ENCODE measurements around the gene TAS2R40.
"Not testable (repeated sequence)": the region's sequence is repeated elsewhere in the genome, so short reads cannot be mapped to it uniquely, and the experiment has no call there.

Gene TAS2R40

DNA sequence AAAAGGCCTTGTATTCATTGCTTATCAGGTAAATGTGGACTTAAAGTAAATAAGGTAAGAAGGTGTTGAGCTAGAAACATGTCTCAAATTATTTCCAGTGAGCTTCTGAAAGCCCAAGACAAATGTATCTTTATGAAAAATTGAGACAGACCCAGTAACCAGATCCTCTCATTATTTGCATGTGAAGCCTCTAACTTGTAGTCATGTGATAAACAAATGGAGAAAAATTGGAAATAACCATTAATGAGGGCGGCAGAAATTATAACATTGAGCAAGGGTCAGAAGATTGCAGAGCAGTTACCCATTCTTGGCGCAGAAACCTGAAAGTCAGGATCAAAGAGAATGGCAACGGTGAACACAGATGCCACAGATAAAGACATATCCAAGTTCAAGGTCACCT is at the start of gene TAS2R40:
TSS of gene TAS2R40 (plus strand) at position 301 of the 400 bp plus-strand sequence. CDS start at position 343, 42 bp downstream.
- DNase-seq = no peak

DNA sequence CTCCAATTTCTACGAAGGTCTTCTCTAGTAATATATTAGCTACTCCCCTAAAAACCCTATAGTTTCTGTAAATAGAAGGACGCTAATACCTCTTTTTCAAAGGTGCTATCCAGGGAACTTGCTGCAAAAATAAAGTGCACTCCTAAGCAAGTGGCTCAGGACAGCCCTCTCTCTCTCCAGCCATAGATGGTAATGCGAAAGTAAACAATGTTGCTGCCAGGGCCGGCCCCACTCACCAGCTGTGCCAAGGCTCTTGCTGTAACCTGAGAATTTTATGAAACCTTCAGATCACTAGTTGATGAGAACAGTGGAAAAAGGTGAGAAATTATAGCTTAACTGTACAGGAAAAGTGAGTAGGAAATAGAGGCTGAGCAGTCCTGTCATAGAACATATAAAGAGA is 49.5 kb upstream of the TAS2R40 start:
- no peak for DNase-seq

DNA sequence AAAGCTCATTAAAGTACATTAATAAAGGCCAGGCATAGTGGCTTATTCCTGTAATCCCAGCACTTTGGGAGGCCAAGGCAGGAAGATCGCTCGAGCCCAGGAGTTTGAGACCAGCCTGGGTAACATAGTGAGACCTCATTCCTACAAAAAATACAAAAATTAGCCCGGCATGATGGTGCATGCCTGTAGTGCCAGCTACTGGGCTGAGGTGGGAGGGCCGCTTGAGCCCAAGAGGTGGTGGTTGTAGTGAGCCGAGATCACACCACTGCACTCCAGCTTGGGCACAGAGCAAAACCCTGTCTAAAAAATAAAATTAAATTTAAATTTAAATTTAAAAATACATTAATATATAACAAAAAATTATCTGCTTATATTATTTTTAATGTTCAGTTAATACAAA is 45.7 kb upstream of the TAS2R40 start:
- DNase-seq = no peak

DNA sequence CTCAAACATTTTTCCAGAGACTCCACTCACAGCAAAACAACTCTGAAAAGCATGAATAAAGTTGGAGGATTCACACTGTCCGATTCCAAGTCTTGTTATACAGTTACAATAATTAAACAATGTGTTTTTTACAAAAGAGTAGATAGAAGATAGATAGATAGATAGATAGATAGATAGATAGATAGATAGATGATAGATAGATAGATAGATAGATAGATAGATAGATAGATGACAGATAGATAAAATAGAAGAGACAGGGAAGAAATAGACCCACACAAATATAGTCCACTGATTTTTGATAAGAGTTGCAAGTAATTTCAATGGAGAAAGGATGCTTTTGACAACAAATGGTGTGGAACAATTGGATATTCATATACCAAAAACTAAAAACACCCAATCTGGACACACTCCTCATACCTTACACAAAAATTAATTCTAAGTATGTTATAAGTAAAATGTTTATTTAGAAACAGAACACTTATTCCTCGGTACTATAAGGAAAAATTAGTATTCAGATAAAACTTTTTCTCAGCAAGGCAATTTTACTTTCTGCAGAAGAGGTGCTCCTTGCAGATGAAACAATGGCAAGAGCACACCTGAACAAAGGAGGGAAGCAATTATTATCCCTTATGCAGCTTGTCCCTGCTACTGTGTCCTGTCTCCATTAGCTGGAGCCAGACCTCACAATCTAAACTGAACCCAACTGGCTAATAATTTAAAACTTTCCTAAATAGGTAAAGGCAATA is 44.3 kb upstream of the TAS2R40 start:
- no peak for DNase-seq

DNA sequence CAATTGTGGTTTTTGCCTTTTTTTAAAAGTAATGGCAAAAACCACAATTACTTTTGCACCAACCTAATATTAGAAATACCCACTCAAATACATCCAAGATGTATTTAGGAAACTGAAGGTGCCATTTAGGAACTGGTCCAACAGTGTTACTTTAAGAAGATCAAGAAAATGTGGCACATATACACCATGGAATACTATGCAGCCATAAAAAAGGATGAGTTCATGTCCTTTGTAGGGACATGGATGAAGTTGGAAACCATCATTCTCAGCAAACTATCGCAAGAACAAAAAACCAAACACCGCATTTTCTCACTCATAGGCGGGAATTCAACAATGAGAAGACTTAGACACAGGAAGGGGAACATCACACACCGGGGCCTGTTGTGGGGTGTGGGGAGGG is 41.1 kb upstream of the TAS2R40 start:
- not testable (repeated sequence) for DNase-seq

DNA sequence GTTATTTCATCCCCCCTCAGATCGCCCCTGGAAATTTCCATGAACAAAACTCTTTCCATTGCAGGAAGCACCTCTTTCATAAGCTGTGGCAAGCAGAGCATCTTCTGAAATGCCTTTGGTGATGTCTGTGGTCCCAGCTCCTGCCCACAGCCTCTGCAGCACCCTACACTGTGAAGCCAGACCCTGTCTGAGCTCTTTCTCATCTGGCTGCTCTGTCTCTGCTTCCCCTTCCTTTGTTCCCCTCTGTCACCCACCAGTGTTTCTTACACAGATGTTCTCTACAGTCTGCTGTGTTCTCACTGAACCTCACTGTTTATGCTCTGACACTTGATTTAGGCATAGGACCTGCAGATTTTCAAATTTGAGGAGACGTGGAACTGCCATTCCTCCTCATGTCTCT is 40.5 kb upstream of the TAS2R40 start:
- DNase-seq = no peak

DNA sequence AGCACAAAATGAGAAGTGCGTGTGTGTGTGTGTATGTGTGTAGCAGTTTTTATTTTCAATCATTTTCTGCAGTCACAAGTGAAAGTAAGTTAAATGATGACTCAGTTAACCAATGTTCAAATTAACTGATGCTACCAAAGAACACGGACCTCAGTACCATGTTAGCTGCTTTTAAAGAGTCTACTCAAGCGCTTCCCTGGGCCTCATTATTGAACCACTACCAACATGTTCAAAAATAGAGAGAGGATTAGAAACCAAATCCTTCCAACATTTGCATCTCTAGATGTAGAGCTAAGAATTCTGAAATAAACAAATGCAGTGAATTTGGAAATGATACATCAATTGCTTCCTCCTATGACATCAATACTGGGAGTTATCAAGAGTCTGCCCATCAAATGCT is 38.8 kb upstream of the TAS2R40 start, which contains the start of gene TAS2R39:
TSS of gene TAS2R39 (plus strand) at position 396 of the 400 bp plus-strand sequence. CDS start at position 396, 0 bp downstream.
- no peak for DNase-seq

DNA sequence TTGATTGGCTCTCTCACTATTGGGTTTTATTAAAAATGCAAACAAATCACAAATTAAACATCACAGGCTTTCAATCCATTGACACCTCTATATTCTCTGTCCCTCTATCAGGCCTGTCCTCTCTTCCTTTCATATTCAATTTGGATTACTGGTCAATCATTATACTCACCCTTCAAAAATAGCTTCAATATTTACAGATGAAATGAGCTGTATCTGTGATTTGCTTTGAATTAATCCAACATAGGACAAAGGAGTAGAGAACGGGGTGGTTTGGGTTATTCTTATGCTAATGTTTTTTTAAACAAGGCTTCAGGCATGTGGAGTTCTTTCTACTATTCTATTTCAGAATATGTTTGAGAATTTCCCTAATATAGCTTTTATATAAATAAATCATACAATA is 36.3 kb upstream of the TAS2R40 start:
- DNase-seq = no peak

DNA sequence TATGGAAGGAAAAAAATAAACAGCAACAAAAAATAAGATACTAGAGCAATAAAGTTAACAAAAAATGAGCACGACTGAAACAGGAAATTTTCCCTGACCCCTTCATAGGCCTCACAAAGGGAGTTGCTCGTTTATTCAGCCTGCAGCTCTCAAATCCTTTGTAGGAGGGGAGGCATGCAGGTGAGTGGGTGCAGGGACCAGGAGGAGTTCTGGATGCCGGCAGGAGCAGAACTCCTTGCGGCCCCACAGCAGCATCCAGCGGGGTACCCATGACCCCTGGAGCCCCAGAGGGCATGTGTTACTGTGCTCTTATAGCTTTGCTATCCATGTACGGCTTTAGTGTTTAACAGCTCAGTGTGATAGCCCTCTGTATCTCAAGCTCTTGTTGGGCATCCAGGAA is 32.8 kb upstream of the TAS2R40 start:
- no peak for DNase-seq

DNA sequence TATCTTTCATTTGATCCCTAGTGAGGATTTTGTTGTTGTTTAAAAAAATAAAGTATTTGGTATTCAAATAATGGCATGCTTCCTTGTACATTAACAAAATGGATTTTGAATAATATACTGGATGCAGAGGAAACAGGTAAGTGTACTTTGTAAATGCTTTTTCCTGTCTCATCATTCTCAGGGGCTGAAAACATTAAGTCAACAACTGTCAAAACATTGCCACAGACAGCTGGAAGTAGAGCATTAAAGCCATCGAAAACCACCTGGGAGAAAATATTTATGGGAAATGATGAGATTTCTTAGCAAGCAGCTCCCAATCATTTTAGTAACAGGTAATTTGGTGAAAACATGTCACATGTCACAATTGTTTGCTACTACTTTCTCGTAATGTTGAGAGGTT is 28.0 kb upstream of the TAS2R40 start:
- no peak for DNase-seq

DNA sequence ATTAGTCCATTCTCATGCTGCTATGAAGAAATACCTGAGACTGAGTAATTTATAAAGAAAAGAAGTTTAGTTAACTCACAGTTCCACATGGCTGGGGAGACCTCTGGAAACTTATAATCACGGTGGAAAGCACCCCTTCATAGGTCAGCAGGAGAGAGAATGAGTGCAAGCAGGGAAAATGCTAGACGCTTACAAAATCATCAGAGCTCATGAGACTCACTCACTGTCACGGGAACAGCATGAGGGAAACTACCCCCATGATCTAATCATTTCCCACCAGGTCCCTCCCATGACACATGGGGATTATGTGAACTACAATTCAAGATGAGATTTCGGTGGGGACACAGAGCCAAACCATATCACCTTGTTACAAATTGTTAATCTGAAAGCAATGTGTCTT is 22.8 kb upstream of the TAS2R40 start:
- DNase-seq = no peak

DNA sequence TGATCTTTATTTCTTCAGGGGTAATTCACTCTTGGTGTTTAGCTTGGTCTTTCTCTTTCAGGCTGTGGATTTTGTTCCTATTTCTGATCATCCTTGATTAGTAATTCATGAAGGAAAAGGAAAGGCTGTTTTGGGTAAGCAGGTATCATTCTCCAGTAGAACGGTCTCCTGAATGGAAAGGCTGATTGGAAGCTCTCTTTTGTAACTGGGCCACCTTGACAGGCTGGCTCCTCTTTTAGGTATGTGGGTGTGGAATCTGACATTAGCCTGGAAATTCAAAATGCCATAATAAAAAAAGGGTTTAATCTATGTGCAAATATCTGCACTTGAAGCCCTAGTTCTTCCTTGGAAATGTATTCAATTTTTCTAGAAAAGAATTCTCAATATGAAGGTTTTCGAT is 19.7 kb upstream of the TAS2R40 start:
- DNase-seq = no peak

DNA sequence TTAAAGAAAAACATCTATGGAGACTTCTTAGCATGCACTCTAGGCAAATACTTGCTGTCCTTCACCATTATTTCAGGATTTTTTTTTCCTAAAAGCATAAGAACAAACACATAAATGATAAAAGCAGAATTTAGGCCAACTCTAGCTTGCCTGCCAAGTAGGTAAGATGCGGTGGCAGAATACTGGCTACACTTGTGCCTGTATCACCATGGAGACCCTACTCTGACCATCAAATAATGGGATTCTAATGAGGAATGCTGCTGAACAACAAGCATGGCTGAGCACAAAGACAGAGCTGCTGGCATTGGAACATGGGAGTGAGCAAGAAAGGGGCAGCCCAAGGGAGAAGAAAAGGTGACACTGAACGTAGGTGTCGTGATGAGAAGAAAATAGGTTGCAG is 18.5 kb upstream of the TAS2R40 start:
- DNase-seq = no peak

DNA sequence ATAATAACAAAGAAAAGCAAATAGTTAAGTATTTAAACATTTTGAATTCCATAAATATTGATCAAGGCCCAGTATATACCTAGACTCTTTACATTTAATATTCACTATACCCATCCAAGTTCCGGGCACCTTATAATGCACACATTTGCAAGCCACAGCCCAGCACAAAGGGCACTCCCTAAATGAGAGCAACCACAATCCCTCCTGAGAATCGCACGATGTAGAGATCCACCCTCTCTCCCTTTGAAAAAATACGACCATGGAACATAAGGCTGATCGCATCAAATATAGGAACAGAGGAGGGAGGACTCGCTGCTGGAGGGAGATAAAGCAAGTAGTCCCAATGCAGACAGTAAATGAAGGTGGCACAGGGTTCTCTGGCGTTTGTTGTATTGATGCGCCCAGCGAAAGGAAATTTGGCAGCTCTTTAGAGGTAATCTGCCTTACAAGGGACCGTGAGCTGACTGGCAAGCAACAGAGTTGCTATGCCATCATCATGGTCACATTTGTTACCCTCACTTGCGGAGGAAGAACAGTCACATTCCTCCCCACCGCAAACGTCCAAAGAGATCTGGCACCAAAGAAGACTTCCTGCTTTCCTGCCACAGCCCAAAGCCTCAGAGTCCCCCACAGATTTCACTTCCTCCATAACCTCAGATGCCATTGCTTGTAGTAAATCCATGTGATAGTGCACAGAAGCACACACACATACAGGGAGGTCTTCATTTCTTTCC is 16.1 kb upstream of the TAS2R40 start:
- DNase-seq = peak in 1 of 2 donors; percentile 10

DNA sequence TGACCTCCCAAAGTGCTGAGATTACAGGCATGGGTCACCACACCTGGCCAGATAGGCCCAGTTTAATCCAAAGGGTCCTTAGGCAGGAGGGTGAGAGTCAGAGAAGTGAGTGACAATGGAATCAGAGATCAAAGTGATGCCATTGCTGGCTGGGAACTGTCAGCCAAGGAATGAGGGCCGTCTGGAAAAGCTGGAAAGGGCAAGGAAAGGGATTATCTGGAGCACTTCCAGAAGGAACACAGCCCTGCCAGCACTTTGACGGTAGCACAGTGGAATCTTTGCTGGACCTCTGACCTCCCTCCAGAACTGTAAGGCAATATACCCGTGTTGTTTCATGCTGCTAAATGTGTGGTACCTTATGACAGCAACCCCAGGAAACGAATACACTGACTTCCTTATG is 11.3 kb upstream of the TAS2R40 start:
- DNase-seq = no peak

DNA sequence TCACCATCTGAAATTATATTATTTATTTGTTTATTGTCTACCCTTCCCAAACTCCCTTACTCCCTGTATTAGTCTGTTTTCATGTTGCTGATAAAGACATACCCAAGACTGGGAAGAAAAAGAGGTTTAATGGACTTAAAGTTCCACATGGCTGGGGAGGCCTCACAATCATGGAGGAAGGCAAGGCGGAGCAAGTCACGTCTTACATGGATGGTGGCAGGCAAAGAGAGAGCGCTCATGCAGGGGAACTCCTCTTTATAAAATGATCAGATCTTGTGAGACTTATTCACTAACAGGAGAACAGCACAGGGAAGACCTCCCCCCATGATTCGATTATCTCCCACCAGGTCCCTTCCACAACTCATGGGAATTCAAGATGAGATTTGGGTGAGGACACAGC is 8.4 kb upstream of the TAS2R40 start:
- not testable (repeated sequence) for DNase-seq

DNA sequence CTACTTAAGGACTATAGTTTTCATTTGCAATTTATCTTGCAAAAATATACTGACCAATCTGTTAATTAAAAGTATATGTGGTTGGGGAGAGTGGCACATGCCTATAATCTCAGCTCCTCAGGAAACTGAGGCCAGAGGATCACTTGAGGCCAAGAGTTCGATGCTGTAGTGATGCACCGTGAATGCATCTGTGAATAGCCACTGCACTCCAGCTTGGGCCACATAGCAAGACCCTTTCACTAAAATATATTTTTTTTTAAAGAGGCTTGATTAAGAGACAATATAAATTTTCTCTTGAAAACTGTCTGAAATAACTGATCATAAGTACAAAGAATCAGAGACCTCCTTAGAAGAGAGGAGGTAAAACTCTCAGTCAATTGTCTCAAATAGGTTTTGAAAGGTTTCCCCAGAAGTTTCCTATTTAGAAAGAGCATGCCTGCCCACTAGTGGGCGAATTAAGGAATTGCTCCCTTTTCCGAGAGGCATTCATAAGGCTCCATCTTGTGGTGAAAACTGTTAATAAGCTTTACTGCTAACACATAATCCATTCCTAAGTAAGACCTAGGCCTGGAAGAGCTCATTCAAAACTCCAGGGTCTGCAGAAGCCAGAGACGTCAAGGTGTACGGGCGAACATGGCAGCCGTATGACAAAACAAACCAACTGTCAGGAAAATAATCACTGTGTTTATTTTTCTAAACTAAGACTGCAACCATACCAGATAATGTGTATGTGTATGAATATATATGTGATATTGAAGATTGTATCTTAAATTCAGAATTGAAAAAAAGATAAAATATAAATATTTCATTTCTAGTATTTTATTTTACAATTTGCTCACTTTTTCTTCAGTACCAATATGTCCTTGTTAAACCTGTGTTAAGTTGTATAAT is 6.8 kb upstream of the TAS2R40 start:
- peak; percentile 55 to 67 for DNase-seq

DNA sequence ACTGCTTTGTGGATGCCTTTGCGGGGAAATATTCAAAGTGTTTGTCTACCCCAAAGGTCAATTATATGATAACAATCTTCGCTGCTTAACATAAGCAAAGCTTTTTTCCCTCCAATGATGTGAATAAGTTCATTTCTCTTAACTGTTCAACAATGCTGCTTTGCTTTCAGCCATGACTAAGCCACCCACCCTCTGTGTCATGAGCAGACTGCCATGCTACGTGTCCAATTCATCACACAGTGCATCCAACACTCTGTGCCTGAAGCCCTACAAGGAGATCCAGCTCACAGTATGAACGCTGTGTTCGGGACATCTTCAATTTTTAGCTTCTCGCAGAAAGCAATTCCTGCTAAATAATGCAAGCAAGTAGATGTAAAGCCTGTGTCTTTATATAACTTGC is 5.7 kb upstream of the TAS2R40 start:
- no peak for DNase-seq

DNA sequence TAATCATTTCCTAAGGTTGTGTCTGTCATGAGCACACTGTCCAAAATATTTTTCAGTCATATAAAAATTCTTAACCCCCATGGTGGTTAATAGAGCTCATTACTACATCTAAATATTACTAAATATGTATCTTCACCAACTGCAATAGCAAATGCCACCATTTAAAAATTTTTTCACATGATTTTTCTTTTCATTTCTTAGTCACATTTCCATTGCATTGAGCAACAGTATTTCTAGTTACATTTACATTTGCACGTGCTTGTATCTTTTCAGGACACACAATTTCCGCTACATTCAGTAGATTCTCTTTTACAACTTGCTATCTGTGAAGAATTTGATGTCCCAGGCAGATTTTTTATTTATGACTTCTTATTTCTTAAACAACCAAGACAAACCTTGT is 5.2 kb upstream of the TAS2R40 start:
- no peak for DNase-seq

DNA sequence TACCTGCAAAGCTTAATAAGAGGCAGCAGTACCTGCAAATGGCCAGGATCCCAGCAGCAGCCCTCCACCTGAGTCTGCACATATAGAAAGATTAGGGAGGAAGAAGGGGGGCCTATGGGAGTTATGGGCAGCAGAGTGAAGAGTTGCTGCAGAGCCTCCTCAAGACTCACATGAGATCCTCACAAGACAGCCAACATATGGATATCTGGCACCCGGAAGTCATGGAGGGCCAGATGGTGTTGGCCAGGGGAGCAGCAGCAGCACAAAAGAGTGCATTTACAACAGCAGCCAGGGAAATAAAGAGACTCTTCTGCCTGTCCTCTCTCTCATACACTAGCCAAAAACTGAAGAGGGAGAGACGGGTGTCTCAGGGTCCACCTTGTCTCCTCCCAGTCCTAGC is 4.0 kb upstream of the TAS2R40 start:
- no peak for DNase-seq

DNA sequence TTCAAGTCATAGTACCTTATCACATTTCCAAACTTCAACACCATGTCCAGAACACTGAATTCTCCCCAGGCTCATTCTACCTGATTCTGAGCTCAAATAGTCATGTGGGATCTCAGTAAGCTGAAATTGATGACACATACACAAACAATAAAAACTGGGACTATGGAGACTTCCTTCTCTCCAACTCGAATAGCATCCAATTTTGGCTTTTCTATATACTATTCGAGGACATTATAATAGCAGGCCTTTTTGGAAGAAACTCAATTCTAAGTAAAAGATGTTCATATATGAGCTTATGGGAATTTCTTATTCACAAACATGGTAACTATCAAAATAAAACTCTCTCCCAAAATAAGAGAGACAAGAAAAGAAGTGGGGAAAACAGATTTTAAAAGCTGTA is 551 bp upstream of the TAS2R40 start:
- DNase-seq = no peak

DNA sequence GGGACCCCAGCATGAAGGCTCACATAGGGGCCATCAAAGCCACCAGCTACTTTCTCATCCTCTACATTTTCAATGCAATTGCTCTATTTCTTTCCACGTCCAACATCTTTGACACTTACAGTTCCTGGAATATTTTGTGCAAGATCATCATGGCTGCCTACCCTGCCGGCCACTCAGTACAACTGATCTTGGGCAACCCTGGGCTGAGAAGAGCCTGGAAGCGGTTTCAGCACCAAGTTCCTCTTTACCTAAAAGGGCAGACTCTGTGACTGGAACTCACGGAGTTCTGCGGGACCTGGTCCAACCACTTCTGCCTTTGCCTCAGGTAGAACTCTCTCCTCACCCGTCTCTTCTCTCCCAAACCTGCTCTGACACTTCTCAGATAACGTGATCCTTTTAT is 945 bp downstream of the TAS2R40 start:
- DNase-seq = no peak

DNA sequence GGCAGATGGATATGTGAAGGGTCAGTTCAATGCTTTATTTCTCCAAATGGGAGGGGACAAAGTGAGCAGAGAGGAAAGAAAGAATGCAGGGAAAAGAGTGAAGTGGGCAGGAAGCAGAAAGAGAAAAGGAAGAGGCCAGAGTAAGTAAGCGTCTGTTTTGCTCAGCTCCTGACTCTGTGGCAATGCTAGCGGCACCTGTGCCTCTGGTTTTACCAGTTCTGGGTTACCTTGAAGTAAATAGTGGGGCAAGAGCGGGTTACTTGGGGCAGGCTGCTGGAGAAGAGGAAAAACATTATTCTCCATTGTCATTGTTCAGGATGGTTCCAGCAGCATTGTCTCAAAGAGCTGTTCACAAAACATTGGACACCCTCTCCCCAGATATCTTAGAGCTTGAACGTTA is 1.9 kb downstream of the TAS2R40 start:
- DNase-seq = no peak

All from stimulated activated CD4-positive, alpha-beta T cell treated with anti-CD3 and anti-CD28 coated beads, Interleukin-2, amount 100 ng/mL, for 24 hours (primary cell).